HEK293 (cell line): Measurements from ENCODE around the gene NLRP6.
"Not testable (repeated sequence)": the region's sequence is repeated elsewhere in the genome, so short reads cannot be mapped to it uniquely, and the experiment has no call there.

Source experiments
- GLIS1 ChIP-seq: fragments of 450-650 bp; formaldehyde crosslinking; IDR thresholded peaks from 2 replicates; pipeline ENCODE4 v1.5.1; 2016; ENCODE audit warnings: missing biosample characterization, missing genetic modification characterization
- KLF9 ChIP-seq: fragments of 450-650 bp; formaldehyde crosslinking; IDR thresholded peaks from 2 replicates; pipeline ENCODE4 v1.5.1; 2016; ENCODE audit warnings: missing biosample characterization, missing genetic modification characterization, low read depth
- ZBTB21 ChIP-seq: fragments of 450-650 bp; formaldehyde crosslinking; IDR thresholded peaks from 2 replicates; pipeline ENCODE4 v1.5.1; 2017; ENCODE audit warnings: missing biosample characterization, missing genetic modification characterization
- ZFP37 ChIP-seq: fragments of 450-650 bp; formaldehyde crosslinking; IDR thresholded peaks from 2 replicates; pipeline ENCODE4 v1.5.1; 2016; ENCODE audit warnings: missing biosample characterization, missing genetic modification characterization
- ZFP41 ChIP-seq: fragments of 450-650 bp; formaldehyde crosslinking; IDR thresholded peaks from 2 replicates; pipeline ENCODE4 v1.5.1; 2016; ENCODE audit warnings: missing biosample characterization, missing genetic modification characterization, borderline replicate concordance
- ZNF138 ChIP-seq: fragments of 450-650 bp; formaldehyde crosslinking; IDR thresholded peaks from 2 replicates; pipeline ENCODE4 v1.5.1; 2016; ENCODE audit warnings: missing biosample characterization, missing genetic modification characterization, borderline replicate concordance
- TF ChIP-seq, protein P1 (sequence below): fragments of 450-650 bp; IDR thresholded peaks from 2 replicates; pipeline ENCODE4 v1.5.1; 2018; ENCODE audit warnings: missing biosample characterization, mild to moderate bottlenecking, missing genetic modification characterization
- TF ChIP-seq, protein P2 (sequence below): fragments of 450-650 bp; formaldehyde crosslinking; IDR thresholded peaks from 2 replicates; pipeline ENCODE4 v1.5.1; 2016; ENCODE audit warnings: missing biosample characterization, missing genetic modification characterization

DNA sequence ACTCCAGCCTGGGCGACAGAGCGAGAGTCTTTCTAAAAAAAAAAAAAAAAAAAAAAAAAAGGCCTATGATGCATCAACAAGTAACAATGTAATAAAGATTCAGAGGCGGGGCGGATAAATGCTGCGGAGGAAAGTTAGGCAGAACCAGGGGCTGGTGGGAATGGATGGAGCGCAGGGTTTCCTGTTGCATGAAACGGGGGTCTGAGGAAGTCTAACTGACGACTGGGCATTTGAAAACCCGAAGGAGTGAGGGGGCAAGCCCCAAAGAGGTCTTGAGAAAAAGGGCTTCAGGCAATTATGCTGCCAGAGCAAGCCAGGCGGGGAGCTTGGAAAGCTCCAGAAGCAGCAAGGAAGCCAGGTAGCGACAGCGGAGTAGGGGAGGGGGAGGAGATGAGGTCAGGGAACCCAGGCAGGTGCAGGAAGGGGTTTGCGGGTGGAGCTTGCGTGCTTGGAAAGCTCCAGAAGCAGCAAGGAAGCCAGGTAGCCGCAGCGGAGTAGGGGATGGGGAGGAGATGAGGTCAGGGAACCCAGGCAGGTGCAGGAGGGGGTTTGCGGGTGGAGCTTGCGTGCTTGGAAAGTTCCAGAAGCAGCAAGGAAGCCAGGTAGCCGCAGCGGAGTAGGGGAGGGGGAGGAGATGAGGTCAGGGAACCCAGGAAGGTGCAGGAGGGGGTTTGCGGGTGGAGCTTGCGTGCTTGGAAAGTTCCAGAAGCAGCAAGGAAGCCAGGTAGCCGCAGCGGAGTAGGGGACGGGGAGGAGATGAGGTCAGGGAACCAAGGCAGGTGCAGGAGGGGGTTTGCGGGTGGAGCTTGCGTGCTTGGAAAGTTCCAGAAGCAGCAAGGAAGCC, 9.0 kb downstream of the NLRP6 start:
- TF ChIP-seq, protein P1, sequence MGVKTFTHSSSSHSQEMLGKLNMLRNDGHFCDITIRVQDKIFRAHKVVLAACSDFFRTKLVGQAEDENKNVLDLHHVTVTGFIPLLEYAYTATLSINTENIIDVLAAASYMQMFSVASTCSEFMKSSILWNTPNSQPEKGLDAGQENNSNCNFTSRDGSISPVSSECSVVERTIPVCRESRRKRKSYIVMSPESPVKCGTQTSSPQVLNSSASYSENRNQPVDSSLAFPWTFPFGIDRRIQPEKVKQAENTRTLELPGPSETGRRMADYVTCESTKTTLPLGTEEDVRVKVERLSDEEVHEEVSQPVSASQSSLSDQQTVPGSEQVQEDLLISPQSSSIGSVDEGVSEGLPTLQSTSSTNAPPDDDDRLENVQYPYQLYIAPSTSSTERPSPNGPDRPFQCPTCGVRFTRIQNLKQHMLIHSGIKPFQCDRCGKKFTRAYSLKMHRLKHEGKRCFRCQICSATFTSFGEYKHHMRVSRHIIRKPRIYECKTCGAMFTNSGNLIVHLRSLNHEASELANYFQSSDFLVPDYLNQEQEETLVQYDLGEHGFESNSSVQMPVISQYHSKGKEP (tag by site-specific recombination) = not testable (repeated sequence)
- TF ChIP-seq ZFP41, ZBTB21, ZFP37, ZNF138, GLIS1, KLF9 (tag by site-specific recombination): not testable (repeated sequence)
- TF ChIP-seq, protein P2, sequence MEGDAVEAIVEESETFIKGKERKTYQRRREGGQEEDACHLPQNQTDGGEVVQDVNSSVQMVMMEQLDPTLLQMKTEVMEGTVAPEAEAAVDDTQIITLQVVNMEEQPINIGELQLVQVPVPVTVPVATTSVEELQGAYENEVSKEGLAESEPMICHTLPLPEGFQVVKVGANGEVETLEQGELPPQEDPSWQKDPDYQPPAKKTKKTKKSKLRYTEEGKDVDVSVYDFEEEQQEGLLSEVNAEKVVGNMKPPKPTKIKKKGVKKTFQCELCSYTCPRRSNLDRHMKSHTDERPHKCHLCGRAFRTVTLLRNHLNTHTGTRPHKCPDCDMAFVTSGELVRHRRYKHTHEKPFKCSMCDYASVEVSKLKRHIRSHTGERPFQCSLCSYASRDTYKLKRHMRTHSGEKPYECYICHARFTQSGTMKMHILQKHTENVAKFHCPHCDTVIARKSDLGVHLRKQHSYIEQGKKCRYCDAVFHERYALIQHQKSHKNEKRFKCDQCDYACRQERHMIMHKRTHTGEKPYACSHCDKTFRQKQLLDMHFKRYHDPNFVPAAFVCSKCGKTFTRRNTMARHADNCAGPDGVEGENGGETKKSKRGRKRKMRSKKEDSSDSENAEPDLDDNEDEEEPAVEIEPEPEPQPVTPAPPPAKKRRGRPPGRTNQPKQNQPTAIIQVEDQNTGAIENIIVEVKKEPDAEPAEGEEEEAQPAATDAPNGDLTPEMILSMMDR (tag by site-specific recombination) = not testable (repeated sequence)
